HFFc6 (cell line): ENCODE data around the gene MARCHF10. TPM values are rescaled to one million over a fixed set of nuclear protein-coding genes. Genes with fewer than 3 reads are reported as not detected.
A peak's percentile ranks its signal among the peaks of the same experiment; 100 is the strongest.

Source experiments
- DNase-seq: peaks from one replicate; pipeline ENCODE4 v3.0.0-alpha.2; 2018
- H3K27ac Mint-ChIP-seq: 2 replicates; pipeline ENCODE4 v1.8.0; 2020; ENCODE audit warnings: mild to moderate bottlenecking, mixed read lengths
- H3K27me3 Mint-ChIP-seq: 2 replicates; pipeline ENCODE4 v1.8.0; 2021; ENCODE audit warnings: mild to moderate bottlenecking, moderate library complexity, mixed read lengths; ENCODE audit not compliant: insufficient read depth
- H3K36me3 Mint-ChIP-seq: 2 replicates; pipeline ENCODE4 v1.8.0; 2021; ENCODE audit warnings: low read depth, mixed read lengths
- H3K4me1 Mint-ChIP-seq: 2 replicates; pipeline ENCODE4 v1.8.0; 2020; ENCODE audit warnings: low read depth, mixed read lengths
- H3K4me3 Mint-ChIP-seq: 2 replicates; pipeline ENCODE4 v1.8.0; 2020; ENCODE audit warnings: mild to moderate bottlenecking, moderate library complexity, mixed read lengths
- H3K9me3 Mint-ChIP-seq: 2 replicates; pipeline ENCODE4 v1.8.0; 2020; ENCODE audit warnings: mild to moderate bottlenecking, mixed read lengths
- total RNA-seq, 6 experiments: library from RNA; stranded (reverse); fragmentation: NEBNext Ultra II Directional; extraction: Animal tissue kit (Norgen Biotek cat#: 25700); gene quantifications; 2 replicates in 1 of 6; 3 replicates in 5 of 6; pipeline ENCODE4 v1.2.3, GENCODE V29; 2021
- TF ChIP-seq, protein P1 (sequence below): fragments of 200-600 bp; sonication (generic); IDR thresholded peaks from 2 replicates; pipeline ENCODE4 v1.5.0; 2021; ENCODE audit warnings: antibody characterized with exemption, mild to moderate bottlenecking

Gene MARCHF10
- total RNA-seq, 6 experiments from 2014 or later = 0.46 to 1.5 (median 0.89) TPM

- H3K9me3 Mint-ChIP-seq = no peaks in the 10 kb centered on the region; the same call in 1 of the 2 replicates
- peaks cover 11% of the 10 kb centered on the region for H3K27me3 Mint-ChIP-seq
- no peak for DNase-seq
- peaks cover 16% of the 10 kb centered on the region for H3K4me1 Mint-ChIP-seq
- TF ChIP-seq, protein P1, sequence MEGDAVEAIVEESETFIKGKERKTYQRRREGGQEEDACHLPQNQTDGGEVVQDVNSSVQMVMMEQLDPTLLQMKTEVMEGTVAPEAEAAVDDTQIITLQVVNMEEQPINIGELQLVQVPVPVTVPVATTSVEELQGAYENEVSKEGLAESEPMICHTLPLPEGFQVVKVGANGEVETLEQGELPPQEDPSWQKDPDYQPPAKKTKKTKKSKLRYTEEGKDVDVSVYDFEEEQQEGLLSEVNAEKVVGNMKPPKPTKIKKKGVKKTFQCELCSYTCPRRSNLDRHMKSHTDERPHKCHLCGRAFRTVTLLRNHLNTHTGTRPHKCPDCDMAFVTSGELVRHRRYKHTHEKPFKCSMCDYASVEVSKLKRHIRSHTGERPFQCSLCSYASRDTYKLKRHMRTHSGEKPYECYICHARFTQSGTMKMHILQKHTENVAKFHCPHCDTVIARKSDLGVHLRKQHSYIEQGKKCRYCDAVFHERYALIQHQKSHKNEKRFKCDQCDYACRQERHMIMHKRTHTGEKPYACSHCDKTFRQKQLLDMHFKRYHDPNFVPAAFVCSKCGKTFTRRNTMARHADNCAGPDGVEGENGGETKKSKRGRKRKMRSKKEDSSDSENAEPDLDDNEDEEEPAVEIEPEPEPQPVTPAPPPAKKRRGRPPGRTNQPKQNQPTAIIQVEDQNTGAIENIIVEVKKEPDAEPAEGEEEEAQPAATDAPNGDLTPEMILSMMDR = no peak
- H3K4me3 Mint-ChIP-seq = no peak overlapping the region
- no peak overlapping the region for H3K27ac Mint-ChIP-seq
- peaks cover 49% of the 10 kb centered on the region for H3K36me3 Mint-ChIP-seq
Measured at GRCh38 chr17:62689441-62690167, 118.5 kb downstream of the MARCHF10 start.

DNA sequence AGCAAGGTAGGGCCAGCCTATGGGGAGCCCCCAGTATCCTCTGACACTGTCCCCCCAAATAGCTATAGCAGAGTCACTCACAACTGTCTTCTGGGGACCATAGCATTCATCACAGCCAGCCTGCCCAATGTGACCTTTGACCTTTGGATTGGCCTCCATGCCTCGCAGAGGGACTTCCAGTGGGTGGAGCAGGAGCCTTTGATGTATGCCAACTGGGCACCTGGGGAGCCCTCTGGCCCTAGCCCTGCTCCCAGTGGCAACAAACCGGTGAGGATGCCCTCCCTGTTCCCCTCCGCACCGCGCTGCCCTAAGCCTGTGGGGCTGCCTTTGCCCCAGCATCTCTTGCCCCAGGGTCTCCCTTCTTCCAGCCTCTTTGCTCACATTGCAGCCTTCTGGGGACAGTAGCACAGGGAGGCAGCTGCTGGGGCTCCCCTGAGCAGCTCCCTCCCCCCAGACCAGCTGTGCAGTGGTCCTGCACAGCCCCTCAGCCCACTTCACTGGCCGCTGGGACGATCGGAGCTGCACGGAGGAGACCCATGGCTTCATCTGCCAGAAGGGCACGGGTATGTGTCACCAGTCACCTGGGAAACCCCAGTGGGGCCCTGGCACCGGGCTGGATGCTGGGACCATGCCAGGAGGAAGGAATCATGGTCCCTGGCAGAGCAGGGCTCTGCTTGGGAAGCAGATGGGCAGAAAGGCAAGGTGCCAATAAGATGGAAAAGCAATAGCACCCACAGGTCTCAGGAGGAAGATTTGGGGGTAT, 119.5 kb downstream of the MARCHF10 start:
- Mint-ChIP-seq H3K27ac (0 out of 2 replicates have a peak overlapping the region, but pooled peaks have one; percentile 7), H3K4me3 (no peak overlapping the region), H3K27me3 (peaks cover 9% of the 10 kb centered on the region), H3K9me3 (no peaks in the 10 kb centered on the region), H3K36me3 (peaks cover 40% of the 10 kb centered on the region), H3K4me1 (peaks cover 6% of the 10 kb centered on the region)
- TF ChIP-seq, protein P1 = no peak
- DNase-seq = no peak

- Mint-ChIP-seq H3K4me3 (no peak overlapping the region), H3K9me3 (no peaks in the 10 kb centered on the region), H3K36me3 (peaks cover 35% of the 10 kb centered on the region), H3K27ac (no peak overlapping the region), H3K27me3 (peaks cover 9% of the 10 kb centered on the region), H3K4me1 (no peaks in the 10 kb centered on the region; the same call in 1 of the 2 replicates)
- TF ChIP-seq, protein P1 = no peak
- no peak for DNase-seq
Measured at GRCh38 chr17:62687997-62688396, 120.1 kb downstream of the MARCHF10 start.

- H3K36me3 Mint-ChIP-seq = peaks cover 26% of the 10 kb centered on the region
Measured at GRCh38 chr17:62684179-62684578, 123.9 kb downstream of the MARCHF10 start.

DNA sequence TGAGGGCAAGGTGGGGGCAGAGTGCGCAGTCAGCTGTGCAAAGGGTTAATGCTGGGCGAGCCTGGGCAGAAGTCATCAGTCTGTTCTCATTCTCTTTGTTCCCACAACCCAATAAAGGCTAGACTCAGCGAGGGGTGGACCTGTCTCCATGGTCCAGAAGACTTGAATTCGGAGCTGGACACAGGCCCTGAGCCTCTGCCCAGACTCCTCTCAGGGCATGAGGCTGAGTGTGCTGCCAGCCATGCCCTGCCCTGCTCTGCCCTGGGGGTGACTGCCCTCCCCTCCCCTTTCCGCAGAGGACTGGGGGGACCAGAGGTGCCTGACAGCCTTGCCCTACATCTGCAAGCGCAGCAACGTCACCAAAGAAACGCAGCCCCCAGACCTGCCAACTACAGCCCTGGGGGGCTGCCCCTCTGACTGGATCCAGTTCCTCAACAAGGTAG, 126.2 kb downstream of the MARCHF10 start:
- TF ChIP-seq, protein P1 = no peak
- Mint-ChIP-seq H3K27me3 (peaks cover 9% of the 10 kb centered on the region), H3K4me1 (no peaks in the 10 kb centered on the region), H3K4me3 (no peak overlapping the region), H3K27ac (peak overlapping the region; percentile 11; the same call in 1 of the 2 replicates), H3K36me3 (peaks cover 27% of the 10 kb centered on the region), H3K9me3 (no peaks in the 10 kb centered on the region)
- DNase-seq = no peak

More at GRCh38 chr17:62684179-62684578, 123.9 kb downstream of the MARCHF10 start:
- no peak overlapping the region for H3K27ac Mint-ChIP-seq
- no peaks in the 10 kb centered on the region for H3K9me3 Mint-ChIP-seq
- DNase-seq = no peak
- no peak overlapping the region for H3K4me3 Mint-ChIP-seq
- H3K4me1 Mint-ChIP-seq = no peaks in the 10 kb centered on the region
- peaks cover 12% of the 10 kb centered on the region for H3K27me3 Mint-ChIP-seq
- TF ChIP-seq, protein P1 = no peak
